ENCODE results near the gene MEX3C. TPM values are rescaled to one million over a fixed set of nuclear protein-coding genes. Genes with fewer than 3 reads are reported as not detected.

Gene MEX3C
- total RNA-seq, 2 experiments from 2014 or later = 51.5 to 52.6 TPM

GRCh38 chr18:51134721-51135120 is 62.8 kb downstream of the MEX3C start:
- no peaks in the 10 kb centered on the region for H3K27me3 Mint-ChIP-seq
- no peak for DNase-seq
- no peaks in the 10 kb centered on the region for H3K9me3 Mint-ChIP-seq
- no peak for ATAC-seq
- ChIA-PET CTCF (no interaction called here), POLR2A (no interaction called here)
- no peak for TF ChIP-seq CTCF (IDR thresholded peaks at IDR 0.05)
- intact Hi-C loops (cut with micrococcal nuclease) = no loop called here
- no peak overlapping the region for H3K4me3 Mint-ChIP-seq
- H3K4me1 Mint-ChIP-seq (ENCODE audit: low read depth) = peaks cover 3% of the 10 kb centered on the region
- no peak overlapping the region for H3K27ac Mint-ChIP-seq
- no peaks in the 10 kb centered on the region for H3K36me3 Mint-ChIP-seq (ENCODE audit: low read depth)

DNA sequence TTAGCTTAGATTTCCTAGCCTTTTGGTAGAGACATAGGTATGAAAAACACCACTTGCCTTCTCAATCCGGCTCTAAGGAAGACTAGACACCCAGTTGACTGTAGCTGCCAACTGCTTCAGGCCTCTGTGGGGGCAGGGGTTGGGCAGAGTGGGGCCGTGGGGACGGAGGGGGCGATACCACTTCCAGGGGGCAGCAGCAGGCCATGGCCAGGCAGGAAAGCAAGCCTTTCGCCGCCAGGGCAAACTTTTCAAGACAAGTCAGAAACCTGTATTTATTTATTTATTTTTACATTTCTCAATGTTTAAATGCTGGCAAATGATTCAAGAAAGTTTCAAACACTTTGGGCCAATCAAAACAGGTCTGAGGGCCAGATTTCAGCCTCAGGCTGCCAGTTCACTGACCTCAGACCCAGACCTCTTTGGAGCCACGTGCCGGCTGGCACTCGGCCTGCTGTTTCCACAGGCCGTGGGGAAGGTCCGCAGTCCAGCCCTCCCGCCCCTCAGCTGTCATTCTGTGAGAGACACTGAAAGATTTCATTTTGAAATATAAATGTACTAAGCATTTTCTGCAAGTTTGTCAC is 63.8 kb downstream of the MEX3C start:
- intact Hi-C loops (cut with micrococcal nuclease) = no loop called here
- no peak for TF ChIP-seq CTCF (IDR thresholded peaks at IDR 0.05)
- Mint-ChIP-seq H3K27me3 (no peaks in the 10 kb centered on the region), H3K4me3 (no peak overlapping the region), H3K36me3 (ENCODE audit: low read depth) (no peaks in the 10 kb centered on the region), H3K4me1 (ENCODE audit: low read depth) (peaks cover 3% of the 10 kb centered on the region), H3K9me3 (no peaks in the 10 kb centered on the region), H3K27ac (no peak overlapping the region)
- DNase-seq (no peak), ATAC-seq (no peak)
- ChIA-PET POLR2A (no interaction called here), CTCF (interaction anchor here (0.8 to 0.9 kb wide), 2 partner anchors 23 to 36 kb away, joined by 3 read pairs; no protein-coding TSS in a partner anchor)

DNA sequence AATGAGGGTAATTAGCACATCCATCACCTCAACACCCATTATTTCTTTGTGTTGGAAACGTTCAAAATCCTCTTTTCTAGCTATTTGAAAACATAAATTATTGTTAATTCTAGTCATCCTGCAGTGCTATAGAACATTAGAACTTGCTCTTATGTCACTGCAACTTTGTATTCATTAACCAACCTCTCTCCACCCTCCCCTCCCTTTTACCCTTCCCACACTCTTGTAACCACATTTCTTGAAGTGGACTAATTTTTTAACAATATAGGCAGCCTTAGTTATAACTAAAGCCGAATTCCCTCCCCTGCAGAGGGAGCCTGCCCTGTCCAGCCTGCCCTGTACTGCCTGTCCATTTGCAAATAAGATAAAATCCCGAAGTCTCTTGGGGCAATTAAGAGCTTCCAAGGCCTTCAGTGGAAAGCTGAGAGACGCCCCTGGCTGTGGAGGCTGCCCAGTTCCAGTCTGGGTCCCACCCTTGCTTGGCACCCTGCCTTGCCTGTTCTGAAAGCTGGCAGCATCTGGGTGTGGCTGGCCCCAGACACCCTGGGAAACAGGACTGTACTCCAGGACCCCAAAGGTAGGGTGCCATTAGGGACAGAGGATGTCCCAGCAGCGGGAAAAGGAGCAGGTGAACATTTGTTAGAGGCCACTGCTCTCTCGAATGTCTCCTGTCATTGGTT is 65.1 kb downstream of the MEX3C start:
- POLR2A ChIA-PET = interaction anchor here (1.0 kb wide), 1 partner anchor 15 kb away, joined by 3 read pairs; no protein-coding TSS in a partner anchor
- H3K27ac Mint-ChIP-seq = no peak overlapping the region
- intact Hi-C loops (cut with micrococcal nuclease) = no loop called here
- no peak for TF ChIP-seq CTCF (IDR thresholded peaks at IDR 0.05)
- H3K36me3 Mint-ChIP-seq (ENCODE audit: low read depth) = no peaks in the 10 kb centered on the region
- peaks cover 3% of the 10 kb centered on the region for H3K4me1 Mint-ChIP-seq (ENCODE audit: low read depth)
- no peaks in the 10 kb centered on the region for H3K27me3 Mint-ChIP-seq
- ATAC-seq (no peak), DNase-seq (no peak)
- CTCF ChIA-PET = interaction anchor here (0.8 to 1.3 kb wide), 3 partner anchors 22 to 146 kb away, joined by 3 read pairs; no protein-coding TSS in a partner anchor
- H3K9me3 Mint-ChIP-seq = no peaks in the 10 kb centered on the region
- no peak overlapping the region for H3K4me3 Mint-ChIP-seq

DNA sequence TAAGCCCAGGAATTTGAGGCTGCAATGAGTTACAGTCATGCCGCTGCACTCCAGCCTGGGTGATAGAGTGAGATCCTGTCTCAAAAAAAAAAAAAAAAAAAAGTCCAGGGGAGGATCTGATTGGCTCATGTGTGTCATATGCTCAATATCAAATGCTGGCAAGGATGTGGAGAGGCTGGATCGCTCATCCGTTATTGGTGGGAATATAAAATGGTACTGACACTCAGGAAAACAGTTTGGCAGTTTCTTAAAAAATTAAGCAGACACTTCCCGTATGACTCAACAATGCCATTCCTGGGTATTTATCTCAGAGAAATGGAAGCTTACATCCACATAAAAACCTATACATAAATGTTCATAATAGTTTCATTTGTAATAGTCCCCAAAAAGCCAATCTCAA is 68.9 kb downstream of the MEX3C start:
- intact Hi-C loops (cut with micrococcal nuclease) = no loop called here
- Mint-ChIP-seq H3K27me3 (no peaks in the 10 kb centered on the region), H3K9me3 (no peaks in the 10 kb centered on the region), H3K36me3 (ENCODE audit: low read depth) (no peaks in the 10 kb centered on the region), H3K4me1 (ENCODE audit: low read depth) (no peaks in the 10 kb centered on the region), H3K27ac (no peak overlapping the region), H3K4me3 (no peak overlapping the region)
- ATAC-seq = no peak
- TF ChIP-seq CTCF (IDR thresholded peaks at IDR 0.05) = no peak
- POLR2A ChIA-PET = no interaction called here
- CTCF ChIA-PET = no interaction called here
- DNase-seq = no peak

DNA sequence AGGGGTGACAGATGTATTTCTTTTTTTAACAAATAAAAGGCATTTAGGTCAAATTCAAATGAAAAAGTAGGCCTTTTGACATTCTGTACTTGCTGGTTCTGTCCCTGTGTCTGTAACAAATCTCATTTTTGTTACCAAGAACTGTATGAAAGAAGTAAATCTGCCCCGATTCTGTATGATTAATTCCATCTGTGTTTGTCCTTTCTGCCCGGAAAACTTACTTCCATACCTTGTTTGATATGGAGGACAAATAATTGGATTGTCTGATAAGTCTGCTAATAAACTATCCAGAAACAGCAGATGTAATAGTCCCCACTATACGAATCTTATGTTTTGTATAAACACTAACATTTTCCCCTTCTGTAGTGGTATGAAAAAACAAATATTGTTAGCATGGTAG is 69.8 kb downstream of the MEX3C start:
- POLR2A ChIA-PET = no interaction called here
- intact Hi-C loops (cut with micrococcal nuclease) = no loop called here
- no peaks in the 10 kb centered on the region for H3K27me3 Mint-ChIP-seq
- no peak overlapping the region for H3K27ac Mint-ChIP-seq
- no peaks in the 10 kb centered on the region for H3K4me1 Mint-ChIP-seq (ENCODE audit: low read depth)
- H3K9me3 Mint-ChIP-seq = no peaks in the 10 kb centered on the region
- H3K4me3 Mint-ChIP-seq = no peak overlapping the region
- DNase-seq (no peak), ATAC-seq (no peak)
- CTCF ChIA-PET = interaction anchor here (0.8 kb wide), 1 partner anchor 9 kb away, joined by 4 read pairs; no protein-coding TSS in a partner anchor
- TF ChIP-seq CTCF (IDR thresholded peaks at IDR 0.05) = no peak
- no peaks in the 10 kb centered on the region for H3K36me3 Mint-ChIP-seq (ENCODE audit: low read depth)
